Neuron (in vitro differentiated cells): ENCODE data around the gene OR14J1.
"Not testable (repeated sequence)": the region's sequence is repeated elsewhere in the genome, so short reads cannot be mapped to it uniquely, and the experiment has no call there.

Source experiments
- H2AFZ ChIP-seq: one replicate; pipeline ENCODE4 v1.6.1; 2013; ENCODE audit warnings: low read depth, mild to moderate bottlenecking, inconsistent platforms, low read length, moderate library complexity
- H3K27me3 ChIP-seq: one replicate; pipeline ENCODE4 v1.6.1; 2013; ENCODE audit warnings: low read length; ENCODE audit not compliant: insufficient read depth
- H3K36me3 ChIP-seq: one replicate; pipeline ENCODE4 v1.6.1; 2013; ENCODE audit warnings: low read length; ENCODE audit not compliant: insufficient read depth
- H3K4me1 ChIP-seq: one replicate; pipeline ENCODE4 v1.6.1; 2013; ENCODE audit warnings: low read length; ENCODE audit not compliant: insufficient read depth
- H3K4me3 ChIP-seq: 2 replicates; pipeline ENCODE4 v1.5.1; 2013; ENCODE audit warnings: mild to moderate bottlenecking, low read length, moderate library complexity
- H3K9me3 ChIP-seq: one replicate; pipeline ENCODE4 v1.6.1; 2013; ENCODE audit warnings: low read length

Gene OR14J1

DNA sequence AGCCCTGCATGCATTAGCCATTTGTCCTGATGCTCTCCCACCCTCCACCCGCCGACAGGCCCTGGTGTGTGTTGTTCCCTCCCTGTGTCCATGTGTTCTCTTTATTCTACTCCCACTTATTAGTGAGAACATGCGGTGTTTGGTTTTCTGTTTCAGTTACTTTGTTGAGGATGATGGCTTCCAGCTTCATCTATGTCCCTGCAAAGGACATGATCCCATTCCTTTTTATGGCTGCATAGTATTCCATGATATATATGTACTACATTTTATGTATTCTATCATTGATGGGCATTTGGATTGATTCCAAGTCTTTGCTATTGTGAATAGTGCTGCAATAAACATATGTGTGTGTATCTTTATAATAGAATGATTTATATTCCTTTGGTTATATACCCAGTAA, 47.8 kb downstream of the OR14J1 start:
- not testable (repeated sequence) for H3K4me3 ChIP-seq, H3K4me1 ChIP-seq, H3K36me3 ChIP-seq, H3K9me3 ChIP-seq, H2AFZ ChIP-seq, H3K27me3 ChIP-seq

DNA sequence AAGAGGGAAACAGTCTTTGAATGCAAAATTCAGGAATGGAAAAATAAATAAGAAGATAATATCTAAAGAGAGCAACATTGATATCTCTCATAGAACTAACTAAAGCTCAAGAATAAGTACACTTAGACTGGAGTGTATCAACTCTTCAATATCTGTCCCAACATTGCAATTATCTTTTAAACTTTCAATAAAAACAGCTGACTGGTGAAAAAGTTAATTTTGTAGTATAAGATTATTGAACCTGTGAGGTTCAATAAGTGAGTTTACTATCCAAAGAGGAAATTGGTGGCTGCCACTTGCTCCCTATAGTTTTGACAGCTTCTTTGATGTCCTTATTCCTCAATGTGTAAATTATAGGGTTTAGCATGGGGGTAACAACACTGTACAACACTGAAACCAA, 53.5 kb downstream of the OR14J1 start:
- Histone ChIP-seq H3K9me3 (no peaks in the 10 kb centered on the region), H3K27me3 (peaks cover 6% of the 10 kb centered on the region)

DNA sequence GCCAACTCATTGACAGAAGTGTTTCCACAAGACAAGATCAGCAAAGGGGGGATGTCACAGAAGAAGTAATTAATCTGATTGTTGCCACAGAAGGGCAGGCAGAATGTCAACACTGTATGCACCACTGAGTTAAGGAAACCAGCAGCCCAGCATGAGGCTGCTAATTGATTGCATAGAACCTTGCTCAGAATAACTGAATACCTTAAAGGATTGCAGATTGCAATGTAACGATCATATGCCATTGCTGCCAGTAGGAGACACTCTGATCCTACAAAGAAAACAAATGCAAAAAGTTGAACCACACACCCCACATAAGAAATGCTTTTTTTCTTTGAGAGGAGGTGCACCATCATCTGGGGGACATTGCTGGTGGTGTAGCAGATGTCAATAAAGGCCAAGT, 54.1 kb downstream of the OR14J1 start:
- H3K4me1 ChIP-seq, result no peaks in the 10 kb centered on the region
- no peak overlapping the region for H2AFZ ChIP-seq
- H3K36me3 ChIP-seq, result no peaks in the 10 kb centered on the region
- peaks cover 6% of the 10 kb centered on the region for H3K27me3 ChIP-seq
- no peaks in the 10 kb centered on the region for H3K9me3 ChIP-seq
- no peak overlapping the region for H3K4me3 ChIP-seq

More for the DNA sequence above, 53.5 kb downstream of the OR14J1 start:
- H3K4me3 ChIP-seq, result no peak overlapping the region
- H3K4me1 ChIP-seq, result no peaks in the 10 kb centered on the region
- H2AFZ ChIP-seq, result no peak overlapping the region
- no peaks in the 10 kb centered on the region for H3K36me3 ChIP-seq
